Liver (tissue), 9 donors: ENCODE measurements around the gene LGR6. TPM values are rescaled to one million over a fixed set of nuclear protein-coding genes. Genes with fewer than 3 reads are reported as not detected.

Experiments used
- DNase-seq: peaks from one replicate; pipeline ENCODE4 v3.0.0-alpha.2; 2017; ENCODE audit warnings: low spot score
- H3K27ac ChIP-seq, 2 donors: one replicate each; pipeline ENCODE4 v1.7.0; 2013; ENCODE audit warnings: inconsistent platforms in 2 of 2, low read length in 2 of 2, control low read depth in 1 of 2, low read depth in 1 of 2, mild to moderate bottlenecking in 1 of 2
- H3K27me3 ChIP-seq, 4 donors: one replicate each; pipeline versions ENCODE4 v1.6.1 to v1.7.0; 2013; ENCODE audit warnings: low read length in 3 of 4, inconsistent platforms in 1 of 4, mild to moderate bottlenecking in 1 of 4, moderate library complexity in 1 of 4; ENCODE audit not compliant: control insufficient read depth in 4 of 4, insufficient read depth in 4 of 4
- H3K36me3 ChIP-seq, 4 donors: one replicate each; pipeline versions ENCODE4 v1.6.1 to v1.7.0; 2013; ENCODE audit warnings: low read length in 3 of 4, mild to moderate bottlenecking in 3 of 4, low read depth in 1 of 4, moderate library complexity in 1 of 4; ENCODE audit not compliant: control insufficient read depth in 4 of 4, insufficient read depth in 3 of 4
- H3K4me1 ChIP-seq, 4 donors: one replicate each; pipeline versions ENCODE4 v1.6.1 to v1.7.0; 2013; ENCODE audit warnings: low read length in 3 of 4, mild to moderate bottlenecking in 3 of 4, moderate library complexity in 1 of 4; ENCODE audit not compliant: control insufficient read depth in 4 of 4, insufficient read depth in 4 of 4
- H3K4me3 ChIP-seq, 3 donors: one replicate each; pipeline versions ENCODE4 v1.6.1 to v1.7.0; 2013; ENCODE audit warnings: low read length in 3 of 3, control low read depth in 1 of 3, low read depth in 1 of 3, mild to moderate bottlenecking in 1 of 3
- H3K9ac ChIP-seq, 2 donors: one replicate each; pipeline ENCODE4 v1.7.0; 2013; ENCODE audit warnings: low read length in 2 of 2, mild to moderate bottlenecking in 2 of 2, moderate library complexity in 2 of 2, control low read depth in 1 of 2, low read depth in 1 of 2
- H3K9me3 ChIP-seq, 4 donors: one replicate each; pipeline versions ENCODE4 v1.6.1 to v1.7.0; 2013; ENCODE audit warnings: low read length in 3 of 4; ENCODE audit not compliant: control insufficient read depth in 4 of 4
- EGR1 ChIP-seq, 2 donors: IDR thresholded peaks; 2 replicates each; pipeline ENCODE4 v1.6.1; 2016 to 2018; ENCODE audit warnings: antibody characterized with exemption in 2 of 2, low read depth in 2 of 2
- FOXA1 ChIP-seq: IDR thresholded peaks from 2 replicates; pipeline ENCODE4 v1.6.1; 2016; ENCODE audit warnings: antibody characterized with exemption
- FOXA2 ChIP-seq: IDR thresholded peaks from 2 replicates; pipeline ENCODE4 v1.6.1; 2016; ENCODE audit warnings: antibody characterized with exemption
- GABPA ChIP-seq, 2 donors: IDR thresholded peaks in 1 of 2; conservative IDR thresholded peaks in 1 of 2; 2 replicates each; pipeline ENCODE4 v1.6.1; 2016; ENCODE audit warnings: antibody characterized with exemption in 2 of 2, mild to moderate bottlenecking in 1 of 2, moderate library complexity in 1 of 2
- HNF4A ChIP-seq, 2 donors: conservative IDR thresholded peaks; 2 replicates each; pipeline ENCODE4 v1.6.1; 2016; ENCODE audit warnings: antibody characterized with exemption in 2 of 2, mild to moderate bottlenecking in 2 of 2
- HNF4G ChIP-seq: IDR thresholded peaks from 2 replicates; pipeline ENCODE4 v1.6.1; 2016; ENCODE audit warnings: antibody characterized with exemption
- JUND ChIP-seq, 2 donors: IDR thresholded peaks; 2 replicates each; pipeline ENCODE4 v1.6.1; 2016; ENCODE audit warnings: antibody characterized with exemption in 2 of 2
- MAX ChIP-seq: IDR thresholded peaks from 2 replicates; pipeline ENCODE4 v1.6.1; 2016; ENCODE audit warnings: antibody characterized with exemption
- RAD21 ChIP-seq, 2 donors: IDR thresholded peaks; 2 replicates each; pipeline ENCODE4 v1.6.1; 2016; ENCODE audit warnings: antibody characterized with exemption in 2 of 2, mild to moderate bottlenecking in 2 of 2
- REST ChIP-seq: IDR thresholded peaks from 2 replicates; pipeline ENCODE4 v1.6.1; 2016; ENCODE audit warnings: antibody characterized with exemption, mild to moderate bottlenecking
- RXRA ChIP-seq, 2 donors: IDR thresholded peaks; 2 replicates each; pipeline ENCODE4 v1.6.1; 2017 to 2018; ENCODE audit warnings: antibody characterized with exemption in 2 of 2, mild to moderate bottlenecking in 1 of 2
- SP1 ChIP-seq: IDR thresholded peaks from 2 replicates; pipeline ENCODE4 v1.6.1; 2018; ENCODE audit warnings: antibody characterized with exemption, mild to moderate bottlenecking
- TAF1 ChIP-seq: conservative IDR thresholded peaks from 2 replicates; pipeline ENCODE4 v1.6.1; 2016; ENCODE audit warnings: antibody characterized with exemption, mild to moderate bottlenecking
- YY1 ChIP-seq: IDR thresholded peaks from 2 replicates; pipeline ENCODE4 v1.6.1; 2016; ENCODE audit warnings: antibody characterized with exemption, mild to moderate bottlenecking
- ZBTB33 ChIP-seq: IDR thresholded peaks from 2 replicates; pipeline ENCODE4 v1.6.1; 2016; ENCODE audit warnings: antibody characterized with exemption
- WGBS: extraction: QIAGEN DNeasy Blood & Tissue Kit; methylation state at CpG from one replicate; pipeline ENCODE4 v1.1.7; 2013; 5-methylcytosine and 5-hydroxymethylcytosine counted together
- polyA plus RNA-seq, 2 donors: library from polyadenylated mRNA; stranded (reverse) in 1 of 2; unstranded in 1 of 2; fragments of 200-250 nt in 1 of 2; fragments of >200 nt in 1 of 2; fragmentation: Nextera tagmentation in 1 of 2; extraction: Ambion mirVana in 1 of 2; gene quantifications; one replicate each; pipeline versions ENCODE4 v1.2.1 to v1.2.3, GENCODE V29; 2013 to 2015
- total RNA-seq, 2 donors: library from RNA; depleted of rRNA; stranded (reverse); fragments of >200 nt; gene quantifications; one replicate each; pipeline ENCODE4 v1.2.3, GENCODE V29; 2014
- TF ChIP-seq, protein P1 (sequence below): fragments of 150-350 bp; IDR thresholded peaks from 2 replicates; pipeline ENCODE4 v1.5.1; 2017; ENCODE audit warnings: improper control_type of control experiment, low read depth, low read length; ENCODE audit not compliant: missing input control
- TF ChIP-seq, protein P2 (sequence below): IDR thresholded peaks from 2 replicates; pipeline ENCODE4 v1.6.1; 2016; ENCODE audit warnings: antibody characterized with exemption
- donor health status: healthy.
- donor health status: healthy.
- donor health status: healthy.
- donor health status: healthy.
- donor health status: healthy.

Gene LGR6
- total and polyA plus RNA-seq, 4 donors = 0.05 to 1.2 (median 0.75) TPM

DNA sequence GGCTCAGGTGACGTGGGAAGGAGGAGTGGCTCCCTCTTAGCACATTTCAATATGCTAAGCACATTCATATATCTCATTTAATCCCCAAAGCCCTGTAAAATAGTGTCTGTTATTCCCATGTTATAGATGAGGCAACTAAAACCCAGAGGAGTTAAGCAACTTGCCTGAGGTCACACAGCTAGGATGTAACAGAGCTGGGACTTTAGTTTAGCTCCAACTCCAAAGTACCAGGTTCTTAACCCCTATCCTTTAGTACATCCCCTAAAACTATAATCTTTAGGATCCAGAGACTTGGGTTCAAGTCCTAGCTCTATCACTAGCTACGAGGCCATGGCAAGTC, 48.5 kb downstream of the LGR6 start:
- WGBS = 71% methylated on average over 2 of the region's 2 CpGs
- no peak for DNase-seq
- Histone ChIP-seq H3K9ac (no peak overlapping the region), H3K27me3 (no peaks in the 10 kb centered on the region), H3K9me3 (no peaks in the 10 kb centered on the region), H3K36me3 (no peaks in the 10 kb centered on the region), H3K4me3 (no peak overlapping the region), H3K27ac (no peak overlapping the region), H3K4me1 (no peaks in the 10 kb centered on the region)
- TF ChIP-seq TAF1 (no peak), GABPA (IDR thresholded peaks at IDR 0.05 in 1 of 2, conservative IDR thresholded peaks at IDR 0.05 in 1 of 2) (no peak), REST (no peak), SP1 (no peak), YY1 (no peak), FOXA2 (no peak), EGR1 (IDR thresholded peaks at IDR 0.05; ENCODE audit: low read depth in 2 of 2) (no peak), MAX (no peak), HNF4A (conservative IDR thresholded peaks at IDR 0.05) (no peak), HNF4G (no peak), JUND (IDR thresholded peaks at IDR 0.05) (no peak), RAD21 (IDR thresholded peaks at IDR 0.05) (no peak)
- TF ChIP-seq, protein P1, sequence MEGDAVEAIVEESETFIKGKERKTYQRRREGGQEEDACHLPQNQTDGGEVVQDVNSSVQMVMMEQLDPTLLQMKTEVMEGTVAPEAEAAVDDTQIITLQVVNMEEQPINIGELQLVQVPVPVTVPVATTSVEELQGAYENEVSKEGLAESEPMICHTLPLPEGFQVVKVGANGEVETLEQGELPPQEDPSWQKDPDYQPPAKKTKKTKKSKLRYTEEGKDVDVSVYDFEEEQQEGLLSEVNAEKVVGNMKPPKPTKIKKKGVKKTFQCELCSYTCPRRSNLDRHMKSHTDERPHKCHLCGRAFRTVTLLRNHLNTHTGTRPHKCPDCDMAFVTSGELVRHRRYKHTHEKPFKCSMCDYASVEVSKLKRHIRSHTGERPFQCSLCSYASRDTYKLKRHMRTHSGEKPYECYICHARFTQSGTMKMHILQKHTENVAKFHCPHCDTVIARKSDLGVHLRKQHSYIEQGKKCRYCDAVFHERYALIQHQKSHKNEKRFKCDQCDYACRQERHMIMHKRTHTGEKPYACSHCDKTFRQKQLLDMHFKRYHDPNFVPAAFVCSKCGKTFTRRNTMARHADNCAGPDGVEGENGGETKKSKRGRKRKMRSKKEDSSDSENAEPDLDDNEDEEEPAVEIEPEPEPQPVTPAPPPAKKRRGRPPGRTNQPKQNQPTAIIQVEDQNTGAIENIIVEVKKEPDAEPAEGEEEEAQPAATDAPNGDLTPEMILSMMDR = no peak
- TF ChIP-seq, protein P2, sequence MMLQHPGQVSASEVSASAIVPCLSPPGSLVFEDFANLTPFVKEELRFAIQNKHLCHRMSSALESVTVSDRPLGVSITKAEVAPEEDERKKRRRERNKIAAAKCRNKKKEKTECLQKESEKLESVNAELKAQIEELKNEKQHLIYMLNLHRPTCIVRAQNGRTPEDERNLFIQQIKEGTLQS = no peak

DNA sequence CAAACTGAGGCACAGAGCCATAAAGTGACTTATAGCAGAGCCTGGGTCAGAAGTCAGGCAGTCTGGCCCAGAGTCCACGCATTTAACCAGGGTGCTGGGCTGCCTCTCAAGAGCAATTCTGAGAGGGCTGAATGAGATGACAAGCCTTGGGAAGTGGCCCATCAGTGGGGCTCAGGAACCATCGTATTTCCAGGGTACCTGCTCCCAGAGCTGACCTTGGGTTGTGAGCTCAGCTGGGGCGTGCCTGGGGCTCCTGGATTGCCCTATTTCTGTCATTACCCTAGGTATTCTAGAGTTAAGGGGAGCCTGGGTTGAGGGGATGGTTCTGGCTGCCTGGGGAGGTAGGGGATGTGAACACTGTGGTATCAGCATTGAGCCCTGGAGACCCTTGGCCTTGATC, 49.4 kb downstream of the LGR6 start:
- Histone ChIP-seq H3K4me1 (no peaks in the 10 kb centered on the region), H3K4me3 (no peak overlapping the region), H3K27ac (no peak overlapping the region), H3K27me3 (no peaks in the 10 kb centered on the region), H3K36me3 (no peaks in the 10 kb centered on the region), H3K9ac (no peak overlapping the region), H3K9me3 (no peaks in the 10 kb centered on the region)
- WGBS = 89% methylated on average over 3 of the region's 3 CpGs
- no peak for DNase-seq
- no peak for TF ChIP-seq MAX
- no peak for TF ChIP-seq HNF4G
- TF ChIP-seq FOXA1 = no peak
- no peak for TF ChIP-seq RXRA (IDR thresholded peaks at IDR 0.05)
- TF ChIP-seq RAD21 (IDR thresholded peaks at IDR 0.05) = no peak
- TF ChIP-seq, protein P2 = no peak
- TF ChIP-seq JUND (IDR thresholded peaks at IDR 0.05) = no peak
- no peak for TF ChIP-seq GABPA (IDR thresholded peaks at IDR 0.05 in 1 of 2, conservative IDR thresholded peaks at IDR 0.05 in 1 of 2)
- no peak for TF ChIP-seq SP1
- no peak for TF ChIP-seq EGR1 (IDR thresholded peaks at IDR 0.05; ENCODE audit: low read depth in 2 of 2)
- no peak for TF ChIP-seq REST
- TF ChIP-seq FOXA2 = no peak
- TF ChIP-seq TAF1 = no peak
- TF ChIP-seq ZBTB33 = no peak
- TF ChIP-seq, protein P1 = no peak
